Stimulated activated CD4-positive, alpha-beta T cell treated with anti-CD3 and anti-CD28 coated beads, TNF-alpha, amount 100 ng/mL, for 24 hours (primary cell): ENCODE measurements around the gene OR13C8.
"Not testable (repeated sequence)": the region's sequence is repeated elsewhere in the genome, so short reads cannot be mapped to it uniquely, and the experiment has no call there.

ENCODE experiments used
- DNase-seq, 3 experiments: peaks; one replicate each; pipeline ENCODE4 v3.0.0-alpha.2; 2020; ENCODE audit warnings: low read depth in 3 of 3

The OR13C8 gene

GRCh38 chr9:104568868-104569267 is at the start of gene OR13C8:
Gene OR13C8 (plus strand): TSS chr9:104569168. CDS start chr9:104569168, 0 bp downstream.
- no peak for DNase-seq

- DNase-seq, result not testable (repeated sequence)
These were observed 48.7 kb upstream of the OR13C8 start for GRCh38 chr9:104520241-104520640.

GRCh38 chr9:104527109-104527508 is 41.9 kb upstream of the OR13C8 start, which contains the start of gene OR13C4:
Gene OR13C4 (minus strand): TSS chr9:104527209. CDS start chr9:104527209, 0 bp downstream.
- DNase-seq, result no peak

GRCh38 chr9:104536756-104537155 is 32.2 kb upstream of the OR13C8 start, which contains the start of gene OR13C3:
Gene OR13C3 (minus strand): TSS chr9:104536856. CDS start chr9:104536723, 133 bp downstream.
- DNase-seq, result no peak

- DNase-seq, result no peak
These were observed 29.7 kb upstream of the OR13C8 start for GRCh38 chr9:104539275-104539674.

- DNase-seq, result no peak
These were observed 24.3 kb upstream of the OR13C8 start for GRCh38 chr9:104544644-104545043.

GRCh38 chr9:104553261-104553660 is 15.7 kb upstream of the OR13C8 start:
- no peak for DNase-seq

GRCh38 chr9:104555521-104555920 is 13.4 kb upstream of the OR13C8 start:
- DNase-seq, result no peak

GRCh38 chr9:104556830-104557634 is 11.9 kb upstream of the OR13C8 start:
- DNase-seq, result no peak

GRCh38 chr9:104564358-104564757 is 4.6 kb upstream of the OR13C8 start:
- DNase-seq, result no peak

- no peak for DNase-seq
These were observed 3.6 kb downstream of the OR13C8 start for GRCh38 chr9:104572612-104573011.

GRCh38 chr9:104575456-104575855 is 6.5 kb downstream of the OR13C8 start:
- no peak for DNase-seq

- DNase-seq, result no peak
These were observed 8.3 kb downstream of the OR13C8 start for GRCh38 chr9:104577263-104577662.

- DNase-seq, result no peak
These were observed 11.6 kb downstream of the OR13C8 start for GRCh38 chr9:104580562-104580961.

- no peak for DNase-seq
These were observed 17.7 kb downstream of the OR13C8 start for GRCh38 chr9:104586496-104587180.

GRCh38 chr9:104589626-104590025 is 20.7 kb downstream of the OR13C8 start:
- no peak for DNase-seq

GRCh38 chr9:104598749-104599148 is 29.8 kb downstream of the OR13C8 start:
- DNase-seq, result not testable (repeated sequence)

GRCh38 chr9:104599313-104599712 is 30.3 kb downstream of the OR13C8 start, which contains the start of gene OR13C5:
Gene OR13C5 (minus strand): TSS chr9:104599413. CDS start chr9:104599413, 0 bp downstream.
- not testable (repeated sequence) for DNase-seq

GRCh38 chr9:104604801-104605200 is 35.8 kb downstream of the OR13C8 start:
- no peak for DNase-seq

- DNase-seq, result not testable (repeated sequence)
These were observed 36.6 kb downstream of the OR13C8 start, which contains the start of gene OR13C2 for GRCh38 chr9:104605527-104605926. Gene OR13C2 (minus strand): TSS chr9:104605627. CDS start chr9:104605627, 0 bp downstream.

GRCh38 chr9:104606152-104606551 is 37.2 kb downstream of the OR13C8 start:
- no peak for DNase-seq

- no peak for DNase-seq
These were observed 39.4 kb downstream of the OR13C8 start for GRCh38 chr9:104608336-104608735.

- DNase-seq, result no peak
These were observed 42.2 kb downstream of the OR13C8 start for GRCh38 chr9:104611213-104611612.
